SH-SY5Y (cell line): ENCODE measurements around the gene TCTN1.

Source experiments
- GATA2 ChIP-seq: IDR thresholded peaks from 2 replicates; pipeline ENCODE4 v1.6.1; 2011; ENCODE audit warnings: mild to moderate bottlenecking, low read depth, low read length
- GATA3 ChIP-seq: IDR thresholded peaks from 2 replicates; pipeline ENCODE4 v1.6.1; 2011; ENCODE audit warnings: low read depth, mild to moderate bottlenecking, low read length, moderate library complexity

TCTN1 gene

GRCh38 chr12:110619534-110619953, 5.6 kb downstream of the TCTN1 start:
- TF ChIP-seq GATA3 = no peak
- no peak for TF ChIP-seq GATA2

- no peak for TF ChIP-seq GATA3
- TF ChIP-seq GATA2 = no peak
Observed at GRCh38 chr12:110622582-110622981, 8.7 kb downstream of the TCTN1 start.

- TF ChIP-seq GATA2 (no peak), GATA3 (no peak)
Observed at GRCh38 chr12:110627500-110628195, 13.7 kb downstream of the TCTN1 start.

DNA sequence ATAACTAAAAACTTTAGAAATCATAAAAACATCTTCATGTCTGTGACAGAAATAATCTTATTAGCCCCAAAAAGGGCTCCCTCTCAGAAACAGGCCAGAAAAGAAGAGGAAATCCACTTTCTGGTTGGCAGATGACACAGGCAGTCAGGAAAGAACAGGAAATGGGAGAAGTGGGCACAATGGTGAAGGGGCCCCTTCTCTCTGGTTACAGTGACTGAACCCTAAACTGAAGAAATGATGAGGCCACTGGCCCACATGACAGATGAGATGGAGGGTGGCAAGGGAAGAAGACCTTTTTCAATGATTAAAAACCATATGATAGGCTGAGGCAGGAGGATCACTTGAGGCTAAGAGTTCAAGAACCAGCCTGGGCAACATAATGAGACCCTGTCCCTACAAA, 21.1 kb downstream of the TCTN1 start:
- no peak for TF ChIP-seq GATA3
- no peak for TF ChIP-seq GATA2

DNA sequence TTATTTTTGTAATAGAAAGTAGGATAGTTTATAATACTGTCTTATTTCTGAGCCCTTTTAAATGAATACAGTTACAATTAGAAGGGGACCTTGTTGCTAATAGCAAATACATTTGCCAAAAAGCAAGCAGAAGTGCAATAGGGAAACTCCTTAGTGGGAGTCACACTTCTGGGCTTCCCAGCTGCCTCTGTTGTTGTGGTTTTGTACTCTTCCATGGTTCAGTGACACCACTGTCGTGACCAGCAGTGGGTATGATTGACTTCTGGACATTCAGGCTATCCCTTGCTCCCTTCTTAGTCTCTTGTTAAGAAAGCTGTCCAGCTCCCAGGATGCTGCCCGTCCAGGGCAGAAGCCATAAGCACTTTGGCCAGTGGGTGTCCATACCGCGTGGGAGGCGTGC, 22.6 kb downstream of the TCTN1 start:
- TF ChIP-seq GATA2 (no peak), GATA3 (no peak)

DNA sequence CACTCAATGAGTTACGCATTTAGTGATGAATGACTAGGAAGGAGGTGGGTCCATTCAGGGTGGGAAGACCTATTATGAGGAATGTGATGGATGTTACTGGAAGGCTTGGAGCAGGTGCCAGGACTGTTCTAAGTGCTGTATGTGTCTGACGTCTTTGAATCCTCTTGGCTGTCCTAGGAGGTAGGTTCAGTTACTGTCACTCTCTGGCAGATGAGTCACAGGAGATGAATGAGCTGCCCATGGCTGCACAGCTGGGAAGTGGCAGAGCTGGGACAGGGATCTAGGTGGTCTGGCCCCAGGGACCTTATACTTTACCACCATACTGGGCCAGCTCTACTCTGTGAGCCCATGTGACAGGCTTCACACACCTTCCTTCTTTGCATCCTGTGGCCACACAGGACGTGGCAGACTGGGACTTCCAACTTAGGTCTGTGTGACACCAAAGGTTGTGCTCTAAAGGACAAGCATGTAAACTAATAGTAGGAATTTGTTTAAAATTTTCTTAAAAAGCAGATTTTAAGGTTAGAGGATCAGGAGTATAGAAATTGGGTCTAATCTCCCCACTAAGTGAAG, 24.0 kb downstream of the TCTN1 start:
- no peak for TF ChIP-seq GATA3

- TF ChIP-seq GATA2 (no peak), GATA3 (no peak)
Observed at GRCh38 chr12:110638796-110639195, 24.9 kb downstream of the TCTN1 start.

GRCh38 chr12:110639336-110640141, 25.6 kb downstream of the TCTN1 start:
- TF ChIP-seq GATA3 (no peak), GATA2 (no peak)

GRCh38 chr12:110640275-110641025, 26.5 kb downstream of the TCTN1 start:
- TF ChIP-seq GATA3 (no peak), GATA2 (no peak)

DNA sequence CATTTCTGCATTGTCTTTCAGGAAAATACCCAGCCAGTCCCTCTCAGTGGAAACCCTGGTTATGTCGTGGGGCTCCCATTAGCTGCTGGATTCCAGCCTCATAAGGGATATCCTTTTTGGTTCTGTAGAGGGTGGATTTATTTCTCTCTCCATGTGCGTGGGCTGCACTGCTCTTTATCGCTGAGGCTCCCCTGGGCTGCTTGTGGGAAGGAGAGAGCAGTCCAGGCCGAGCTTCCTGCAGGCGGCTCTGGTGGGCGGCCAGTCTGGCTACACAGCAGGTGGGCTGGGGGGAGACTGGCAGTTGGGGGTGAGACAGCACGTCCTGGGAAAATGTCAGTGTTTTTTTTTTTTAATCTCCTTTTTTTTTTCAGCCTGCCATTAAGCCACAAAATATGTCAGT, 27.6 kb downstream of the TCTN1 start:
- TF ChIP-seq GATA3 (no peak), GATA2 (no peak)

GRCh38 chr12:110647631-110648040, 33.7 kb downstream of the TCTN1 start:
- TF ChIP-seq GATA3 (no peak), GATA2 (no peak)

GRCh38 chr12:110649341-110649847, 35.5 kb downstream of the TCTN1 start:
- TF ChIP-seq GATA2 (no peak), GATA3 (no peak)

DNA sequence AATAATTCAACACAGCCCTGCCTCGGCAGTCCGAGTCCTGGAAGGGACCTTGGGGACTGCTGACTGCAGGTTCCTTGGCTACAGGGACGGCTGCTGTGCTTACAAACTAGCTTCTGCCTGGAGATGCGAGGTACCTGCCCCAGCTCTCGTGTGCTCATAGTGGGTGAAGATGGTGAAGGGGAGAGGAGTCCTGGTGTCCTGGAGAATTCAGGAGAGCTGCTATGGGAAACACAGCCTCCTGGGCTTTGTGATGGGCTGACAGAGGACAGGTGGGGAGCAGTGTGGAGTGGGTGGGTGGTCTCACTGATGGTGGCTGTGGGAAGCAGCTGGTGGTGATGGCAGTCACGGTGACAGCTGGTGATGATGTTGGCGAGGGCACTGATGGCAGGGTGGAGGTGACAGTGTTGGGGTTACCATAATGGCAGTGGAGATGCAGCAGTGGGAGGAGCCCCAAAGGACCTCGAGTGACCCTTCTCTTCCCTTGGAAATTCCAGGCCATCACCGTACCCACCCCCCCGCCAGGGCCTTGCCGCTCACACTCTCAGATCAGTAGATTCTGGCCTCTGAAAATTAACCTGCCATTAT, 42.2 kb downstream of the TCTN1 start:
- no peak for TF ChIP-seq GATA2
- no peak for TF ChIP-seq GATA3

GRCh38 chr12:110657747-110658146, 43.8 kb downstream of the TCTN1 start:
- TF ChIP-seq GATA2 = no peak
- TF ChIP-seq GATA3 = no peak
